Skeletal muscle tissue (tissue), 2 donors: Measurements from ENCODE around the gene SLC26A4. TPM values are rescaled to one million over a fixed set of nuclear protein-coding genes. Genes with fewer than 3 reads are reported as not detected.

Experiments used
- small RNA-seq: library from RNA; depleted of rRNA; stranded (forward); fragments of <200 nt; gene quantifications from one replicate; pipeline ENCODE3, GENCODE V24; 2014
- total RNA-seq: library from RNA; depleted of rRNA; stranded (reverse); fragments of >200 nt; gene quantifications from one replicate; pipeline ENCODE4 v1.2.3, GENCODE V29; 2014

The SLC26A4 gene
- total RNA-seq, 1 donor from 2014 or later, result 0.52 TPM

Small RNA genes within 50 kb of the gene (small RNA-seq; reads per million reads assigned to genes)
- not detected for gene BANF1P5

Other genes with a start within 250 kb of the SLC26A4 start
- gene GPR22, start 190.8 kb upstream of the SLC26A4 start, total RNA-seq, result under 0.01 TPM
- 21.4 TPM for gene COG5, start 96.9 kb upstream of the SLC26A4 start, total RNA-seq
- gene DUS4L, start 96.9 kb upstream of the SLC26A4 start, total RNA-seq, result 3.1 TPM
- gene BCAP29, start 80.6 kb upstream of the SLC26A4 start, total RNA-seq, result 12.0 TPM
- 18.3 TPM for gene CBLL1, start 83.3 kb downstream of the SLC26A4 start, total RNA-seq
- gene SLC26A3, start 142.4 kb downstream of the SLC26A4 start, total RNA-seq, result not detected
- 69.4 TPM for gene DLD, start 230.4 kb downstream of the SLC26A4 start, total RNA-seq